ENCODE results near the gene THRA.

The THRA gene

GRCh38 chr17:40098846-40099618 lies 36.3 kb downstream of the THRA start:
- DNase-seq (ENCODE audit: low spot score) = peak; percentile 97
- peak; percentile 78 for FAIRE-seq

DNA sequence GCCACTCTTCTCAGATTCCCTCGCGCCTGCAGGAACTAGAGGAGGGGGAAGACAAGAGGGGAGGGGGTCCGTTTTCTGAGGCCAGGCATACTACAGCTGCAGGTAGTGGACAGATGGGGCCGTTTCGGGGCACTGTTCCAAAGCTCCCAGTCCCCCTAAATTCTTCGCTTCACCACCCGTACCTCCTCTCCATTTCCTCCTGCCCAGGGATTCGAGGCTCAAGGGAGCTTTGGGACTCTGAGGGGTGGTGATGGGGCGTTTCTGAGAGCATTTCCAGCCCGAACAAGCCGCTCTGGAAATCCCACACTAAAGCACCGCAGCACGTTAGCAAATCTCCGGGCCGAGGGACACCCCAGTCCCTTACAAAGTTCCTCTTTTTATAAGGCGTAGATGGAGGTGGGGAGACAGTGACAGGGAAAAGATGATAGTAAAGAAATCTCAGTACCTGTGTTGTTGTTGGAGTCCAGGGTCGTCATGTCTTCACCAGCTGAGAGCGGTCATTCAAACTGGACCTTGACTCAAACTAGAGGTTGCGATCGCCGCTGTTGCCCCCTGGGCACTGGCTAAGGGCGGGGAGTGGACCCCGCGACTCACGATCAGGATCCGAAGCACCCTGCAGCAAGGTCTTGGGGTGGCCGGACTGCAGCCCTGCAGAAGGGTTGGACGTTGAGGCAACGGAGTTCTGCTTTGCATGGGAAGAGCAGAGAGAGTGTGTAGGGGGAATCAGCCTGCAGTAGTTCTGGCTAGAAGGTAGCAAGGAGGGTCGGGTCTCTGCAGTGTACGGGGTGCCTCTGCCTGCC lies 37.1 kb downstream of the THRA start:
- FAIRE-seq = no peak
- no peak for DNase-seq (ENCODE audit: low spot score)

DNA sequence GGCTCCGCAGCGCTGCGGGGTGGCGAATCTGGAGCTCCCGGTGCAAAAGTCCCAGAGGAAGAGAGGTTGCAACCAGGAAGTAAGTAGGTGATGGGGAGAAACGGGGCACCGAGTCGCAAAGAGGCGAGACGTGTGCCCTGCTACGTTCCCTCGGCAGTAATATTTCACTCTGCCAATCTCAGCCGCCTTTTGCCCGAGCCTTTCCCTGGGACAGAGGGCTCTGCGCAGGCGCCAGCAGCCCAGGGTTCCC lies 37.6 kb downstream of the THRA start, which contains the start of gene NR1D1:
Gene NR1D1, minus strand, starts transcription at position 171 of the 250 bp plus-strand sequence. CDS start 495 bp downstream, outside the sequence.
- FAIRE-seq = no peak
- no peak for DNase-seq (ENCODE audit: low spot score)

GRCh38 chr17:40100669-40101366 lies 38.1 kb downstream of the THRA start:
- peak; percentile 74 for FAIRE-seq
- DNase-seq (ENCODE audit: low spot score) = peak; percentile 94

- no peak for FAIRE-seq
Measured at GRCh38 chr17:40101367-40102210, 38.8 kb downstream of the THRA start.

GRCh38 chr17:40103071-40103661 lies 40.4 kb downstream of the THRA start:
- DNase-seq (ENCODE audit: low spot score) = no peak
- no peak for FAIRE-seq

More at GRCh38 chr17:40101367-40102210, 38.8 kb downstream of the THRA start:
- no peak for DNase-seq (ENCODE audit: low spot score)

- FAIRE-seq (no peak), DNase-seq (ENCODE audit: low spot score) (no peak)
Measured at GRCh38 chr17:40103688-40104087, 40.9 kb downstream of the THRA start.

DNA sequence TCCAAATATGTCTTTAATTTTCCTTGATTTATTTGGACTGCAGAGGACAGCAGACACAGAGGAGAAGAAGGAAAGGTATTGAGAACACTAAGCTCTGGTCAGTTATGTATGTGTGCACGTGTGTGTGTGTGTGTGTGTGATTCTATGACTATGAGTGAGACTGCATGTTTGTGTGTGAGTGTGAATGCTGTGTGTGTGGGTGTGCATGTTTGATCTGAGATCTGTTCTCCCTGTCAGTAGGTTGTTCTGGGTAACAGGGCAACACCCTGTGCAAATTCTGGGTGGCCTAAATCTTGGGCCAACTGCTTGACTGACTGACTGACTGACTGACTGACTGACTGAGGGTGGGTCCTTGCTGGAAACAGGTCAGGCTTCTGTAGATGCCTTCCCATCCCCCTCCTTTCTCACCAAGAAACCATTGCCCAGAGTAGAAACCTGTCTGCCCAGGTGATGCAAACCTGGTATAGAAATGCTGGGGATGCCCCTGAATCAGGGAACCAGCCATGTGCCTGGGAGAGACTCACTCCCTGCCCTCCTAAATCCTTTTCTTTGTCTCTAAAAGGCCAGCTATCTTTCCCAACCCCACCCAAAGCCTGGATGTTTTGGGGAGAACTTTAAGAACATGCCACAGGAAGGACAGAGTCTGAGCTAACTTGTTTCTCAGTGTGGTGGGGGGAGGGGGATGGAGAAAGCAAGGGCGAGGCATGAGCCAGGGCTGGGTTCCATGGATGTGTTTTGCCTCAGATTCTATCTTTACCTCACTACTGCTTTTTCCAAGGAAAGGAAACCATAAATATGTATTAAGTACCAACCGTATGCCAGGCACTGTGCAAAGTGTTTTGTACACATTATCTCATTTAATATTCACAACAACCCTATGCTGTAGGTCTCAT lies 42.1 kb downstream of the THRA start:
- FAIRE-seq (no peak), DNase-seq (ENCODE audit: low spot score) (no peak)

- FAIRE-seq (no peak), DNase-seq (ENCODE audit: low spot score) (no peak)
Measured at GRCh38 chr17:40105861-40106759, 43.3 kb downstream of the THRA start.

DNA sequence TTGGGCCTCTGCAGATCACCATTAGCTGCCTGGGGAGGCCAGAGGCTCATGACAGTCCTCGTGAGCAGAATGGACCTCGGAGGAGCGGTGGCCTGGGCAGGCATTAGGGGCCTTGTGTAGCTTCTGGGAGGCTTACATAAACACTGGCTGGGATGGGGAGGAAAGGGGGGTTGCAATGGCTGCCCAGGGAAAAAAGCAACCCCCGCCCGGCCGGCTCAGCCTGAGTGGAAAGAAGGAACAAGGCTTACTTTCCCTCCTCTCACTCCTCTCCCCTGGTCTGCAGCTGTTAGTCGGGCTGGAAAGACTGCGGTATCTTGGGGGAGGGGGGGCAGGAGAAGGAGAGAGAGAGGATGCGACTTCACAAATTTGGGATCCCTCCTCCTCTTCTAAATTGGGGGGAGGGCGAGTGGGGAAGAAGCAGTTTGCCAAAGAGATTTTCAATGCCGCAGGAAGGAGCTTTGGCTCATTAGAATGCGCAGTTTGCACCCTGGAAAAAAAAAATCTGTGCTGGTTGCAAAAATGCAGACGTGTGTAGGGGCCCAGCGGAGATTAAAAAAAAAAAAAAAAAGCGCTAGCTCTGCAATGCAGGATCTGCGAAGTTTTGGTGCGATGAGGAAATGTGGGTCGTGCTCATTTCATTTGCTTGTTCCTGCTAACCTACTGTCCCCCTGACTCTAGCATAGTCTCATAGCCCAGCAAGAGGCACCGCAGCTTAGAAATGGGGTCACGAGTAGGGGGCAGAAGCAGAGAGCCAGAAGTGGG lies 44.2 kb downstream of the THRA start:
- DNase-seq (ENCODE audit: low spot score) (no peak), FAIRE-seq (no peak)

- no peak for FAIRE-seq
- no peak for DNase-seq (ENCODE audit: low spot score)
Measured at GRCh38 chr17:40107522-40108174, 44.9 kb downstream of the THRA start.

- DNase-seq (ENCODE audit: low spot score) (no peak), FAIRE-seq (no peak)
Measured at GRCh38 chr17:40108970-40109824, 46.4 kb downstream of the THRA start.

- no peak for DNase-seq (ENCODE audit: low spot score)
- FAIRE-seq = no peak
Measured at GRCh38 chr17:40110026-40110845, 47.5 kb downstream of the THRA start.

- peak; percentile 83 for FAIRE-seq
Measured at GRCh38 chr17:40111221-40112128, 48.7 kb downstream of the THRA start.

More at GRCh38 chr17:40111221-40112128, 48.7 kb downstream of the THRA start:
- peak; percentile 96 for DNase-seq (ENCODE audit: low spot score)

Data from RCC 7860 (cell line).